ENCODE data around the gene LSM11.

LSM11 gene

DNA sequence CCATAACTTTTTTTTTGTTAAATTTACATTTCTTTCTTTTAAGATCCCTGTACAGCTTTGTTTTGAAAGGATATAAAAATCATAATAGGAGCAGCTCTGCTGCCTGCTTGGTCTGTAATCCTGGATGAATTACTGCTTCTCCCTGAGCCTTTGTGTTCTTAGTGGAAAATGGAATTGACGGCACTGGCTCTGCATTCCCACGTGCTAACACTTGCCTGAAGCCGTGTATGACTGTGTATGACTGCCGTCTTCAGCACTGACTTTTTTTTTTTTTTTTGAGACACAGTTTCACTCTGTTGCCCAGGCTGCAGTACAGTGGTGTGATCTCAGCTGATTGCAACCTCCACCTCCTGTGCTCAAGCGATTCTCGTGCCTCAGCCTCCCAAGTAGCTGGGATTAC is 7.5 kb upstream of the LSM11 start:
- no peak for DNase-seq

DNA sequence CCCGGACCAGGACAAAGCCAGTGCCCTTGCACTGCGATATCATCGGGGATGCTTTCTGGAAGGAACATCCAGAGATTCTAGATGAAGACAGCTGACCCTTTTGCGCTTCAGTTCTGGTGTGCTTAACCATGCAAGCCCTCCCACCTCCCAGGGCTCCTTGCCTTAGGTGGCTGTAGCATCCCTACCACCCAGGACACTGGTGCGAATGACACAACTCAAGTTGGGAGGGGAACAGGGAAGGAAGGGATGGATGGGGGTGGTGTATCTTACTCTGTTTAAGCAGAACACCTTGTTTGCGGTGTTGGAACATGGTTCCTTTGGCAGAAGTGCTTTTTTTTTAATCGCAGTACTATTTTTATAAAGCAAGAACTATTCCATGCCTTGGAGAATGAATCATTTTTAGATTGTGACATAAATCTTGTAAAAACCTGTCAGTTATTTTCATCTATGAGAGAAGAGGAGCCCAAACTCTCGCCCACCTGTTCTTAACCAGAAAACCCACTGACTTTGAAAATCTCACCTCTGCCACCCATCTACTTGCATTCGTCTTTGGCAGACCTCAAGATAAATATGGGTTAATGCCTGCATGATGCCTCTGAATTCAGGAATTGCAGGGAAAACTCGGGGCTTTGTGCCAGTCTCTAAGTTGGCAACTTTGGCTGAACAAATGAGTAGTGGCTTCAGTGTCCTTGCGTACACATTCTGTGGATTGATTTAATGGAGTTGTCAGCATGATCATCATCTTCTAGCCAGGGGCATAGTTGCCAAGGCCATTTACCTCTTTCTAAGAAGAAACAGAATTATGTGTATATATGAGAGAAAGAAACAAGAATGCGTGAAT is 3.9 kb upstream of the LSM11 start:
- no peak for DNase-seq

DNA sequence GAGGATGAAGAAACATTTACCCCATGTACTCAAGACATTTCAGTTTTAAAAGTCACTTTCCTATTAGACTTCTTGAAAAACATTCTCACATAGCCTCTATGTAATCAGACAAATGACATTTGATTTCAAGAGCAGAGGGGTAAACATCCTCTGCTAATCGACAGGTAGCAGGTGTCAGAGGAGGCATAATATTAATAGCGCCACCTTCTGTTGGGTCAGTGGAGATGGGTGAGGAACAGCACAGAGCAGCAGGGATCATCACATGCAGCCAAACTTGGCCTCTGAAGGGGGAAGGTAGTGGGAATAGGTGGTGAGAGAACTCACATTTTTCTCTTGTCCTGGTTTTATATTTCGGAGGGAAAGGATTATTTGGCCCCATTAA is 3.3 kb upstream of the LSM11 start:
- peak; percentile 55 for DNase-seq

DNA sequence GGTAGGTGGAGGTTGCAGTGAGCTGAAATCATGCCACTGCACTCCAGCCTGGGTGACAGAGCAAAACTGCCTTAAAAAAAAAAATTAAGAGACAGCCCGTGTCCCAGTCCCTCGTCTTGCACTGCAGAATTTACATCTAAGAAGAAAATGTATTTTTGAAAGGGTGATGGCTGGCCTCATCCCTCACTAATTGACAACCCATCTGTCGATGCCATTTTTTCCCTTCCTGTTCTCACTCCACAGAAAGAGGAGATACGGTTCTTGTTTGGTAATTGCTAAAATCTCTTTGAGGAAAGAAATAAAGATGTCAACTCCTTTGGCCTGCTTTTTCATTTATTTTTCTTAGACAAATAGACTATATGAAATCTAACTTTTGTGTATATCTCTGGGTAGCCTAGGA is 2.4 kb upstream of the LSM11 start:
- no peak for DNase-seq

DNA sequence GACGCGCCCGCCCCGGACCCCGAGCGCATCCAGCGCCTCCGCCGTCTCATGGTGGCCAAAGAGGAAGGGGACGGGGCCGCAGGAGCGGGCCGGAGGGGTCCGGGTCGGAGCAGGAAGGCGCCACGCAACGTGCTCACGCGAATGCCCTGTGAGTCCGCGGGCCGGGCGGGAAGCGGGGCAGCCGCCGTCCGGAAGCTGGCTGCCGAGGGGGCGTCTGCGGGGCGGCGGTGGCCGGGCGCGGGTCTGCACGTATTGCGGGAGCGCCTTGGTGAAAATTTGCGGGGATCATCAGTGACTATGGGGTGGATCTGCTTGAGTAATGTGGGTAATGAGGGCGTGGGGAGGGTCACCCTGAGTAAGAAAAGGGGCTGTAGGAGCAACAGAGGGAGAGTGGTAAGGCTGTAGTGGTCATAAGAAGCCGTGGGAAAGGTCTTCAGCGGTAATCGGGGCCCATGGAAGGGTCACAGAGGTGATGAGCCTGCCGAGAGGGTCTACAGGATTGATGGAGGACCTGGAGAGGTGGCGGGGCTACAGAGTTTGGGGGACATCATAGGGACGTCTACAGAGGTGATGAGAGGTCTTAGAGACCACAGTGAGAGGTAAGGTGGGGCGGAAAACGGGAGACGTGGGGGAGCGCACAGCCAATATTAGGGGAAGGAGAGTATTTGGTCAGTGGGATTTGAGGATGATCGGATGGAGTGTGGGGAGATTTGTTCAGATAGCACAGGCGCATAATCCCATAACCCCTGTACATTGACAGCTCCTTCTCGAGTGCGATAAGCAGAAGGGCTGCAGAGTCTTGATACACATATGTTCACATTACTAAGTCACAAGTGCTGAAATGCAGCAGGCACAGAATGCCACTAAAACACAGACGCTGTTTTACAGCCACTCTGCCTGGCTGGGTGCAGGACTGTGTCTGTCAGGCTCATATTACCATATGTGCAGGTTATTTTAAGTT is 819 bp downstream of the LSM11 start:
- DNase-seq = peak; percentile 42

DNA sequence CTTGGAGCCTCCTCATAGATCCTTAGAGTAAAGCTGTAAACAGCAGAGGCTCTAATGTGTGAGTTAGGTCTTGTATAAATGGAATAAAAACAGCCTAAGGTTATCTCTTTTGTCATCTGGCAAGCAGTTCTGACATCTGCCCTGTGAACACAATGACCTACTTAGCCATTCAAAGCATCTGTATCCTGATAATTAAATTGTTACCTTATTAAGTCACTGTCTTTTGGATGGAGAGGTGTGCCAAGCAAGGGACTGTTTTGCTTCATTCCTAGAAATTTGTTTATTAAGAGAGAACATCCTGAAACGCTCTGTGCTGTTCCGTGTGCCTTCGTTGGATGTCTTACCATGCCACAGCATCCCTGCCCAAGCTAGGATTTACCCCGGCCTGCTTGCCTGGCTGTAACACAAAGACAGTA is 1.5 kb downstream of the LSM11 start:
- DNase-seq = no peak

DNA sequence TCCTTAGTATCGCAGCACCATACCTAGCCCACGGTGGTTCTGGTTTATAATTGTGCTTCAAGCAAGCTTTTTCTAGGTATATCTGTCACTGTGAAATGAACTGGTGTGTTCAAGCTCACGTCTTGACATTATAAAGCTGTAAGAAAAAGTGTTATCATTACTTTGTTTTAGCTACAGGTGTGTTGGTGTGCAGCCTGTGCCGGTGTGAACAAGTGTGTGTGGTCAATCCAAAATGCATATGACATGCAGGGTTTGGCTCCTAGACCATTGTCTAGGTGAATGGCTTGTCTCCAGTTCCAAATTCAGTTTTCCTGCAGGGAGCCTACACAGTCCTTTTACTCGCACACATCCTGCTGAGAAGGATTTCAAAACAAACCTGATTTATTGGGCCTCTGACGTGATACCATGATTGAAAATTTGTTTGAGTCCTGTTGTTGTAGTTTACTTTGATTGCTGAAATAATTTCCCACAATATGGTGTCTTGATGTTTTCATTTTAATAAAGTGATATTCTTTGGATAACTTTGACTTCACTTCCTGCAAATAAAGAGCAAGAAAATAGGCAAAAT is 3.7 kb downstream of the LSM11 start:
- DNase-seq = no peak

DNA sequence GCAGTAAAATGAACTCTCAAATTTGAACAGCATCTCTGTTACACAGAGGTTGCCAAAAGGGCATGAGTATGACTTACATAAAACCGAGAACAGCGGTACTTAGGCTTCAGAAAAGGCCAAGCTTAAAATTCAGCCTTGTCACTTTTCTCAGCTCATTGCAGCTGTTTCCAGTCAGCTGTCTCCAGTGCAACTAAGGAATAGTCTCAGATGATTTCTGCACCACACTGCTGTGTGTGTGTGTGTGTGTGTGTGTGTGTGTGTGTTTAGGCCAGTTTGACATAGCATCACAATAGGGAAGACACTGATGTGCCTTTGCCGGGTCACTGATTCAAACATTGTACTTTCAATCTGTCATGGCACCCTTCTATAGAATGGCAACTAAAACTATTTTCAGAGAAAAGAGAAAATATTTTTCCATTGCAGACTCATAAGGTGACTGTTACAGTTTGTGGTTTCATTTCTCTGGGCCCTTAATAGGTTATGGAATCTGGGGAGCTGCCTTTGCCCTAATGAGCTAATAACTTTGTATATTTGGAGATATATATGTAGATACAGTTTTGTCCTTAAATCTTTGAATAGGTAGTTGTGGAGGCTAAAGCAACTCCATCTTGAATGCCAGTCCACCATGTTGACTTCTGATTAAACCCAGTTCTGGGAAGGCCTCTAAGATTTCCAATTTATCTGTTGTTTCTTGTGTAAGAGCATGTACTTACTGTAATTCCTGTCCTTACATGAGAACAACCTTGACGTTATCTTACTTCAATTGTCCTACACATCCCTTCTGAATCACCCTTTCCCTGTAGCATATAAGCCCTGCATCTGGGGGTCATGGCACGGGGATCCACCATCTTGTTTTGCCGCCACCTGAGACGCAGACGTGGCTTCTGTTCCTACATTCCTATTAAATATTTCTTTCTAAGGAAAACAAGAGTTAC is 4.5 kb downstream of the LSM11 start:
- peak; percentile 33 for DNase-seq

DNA sequence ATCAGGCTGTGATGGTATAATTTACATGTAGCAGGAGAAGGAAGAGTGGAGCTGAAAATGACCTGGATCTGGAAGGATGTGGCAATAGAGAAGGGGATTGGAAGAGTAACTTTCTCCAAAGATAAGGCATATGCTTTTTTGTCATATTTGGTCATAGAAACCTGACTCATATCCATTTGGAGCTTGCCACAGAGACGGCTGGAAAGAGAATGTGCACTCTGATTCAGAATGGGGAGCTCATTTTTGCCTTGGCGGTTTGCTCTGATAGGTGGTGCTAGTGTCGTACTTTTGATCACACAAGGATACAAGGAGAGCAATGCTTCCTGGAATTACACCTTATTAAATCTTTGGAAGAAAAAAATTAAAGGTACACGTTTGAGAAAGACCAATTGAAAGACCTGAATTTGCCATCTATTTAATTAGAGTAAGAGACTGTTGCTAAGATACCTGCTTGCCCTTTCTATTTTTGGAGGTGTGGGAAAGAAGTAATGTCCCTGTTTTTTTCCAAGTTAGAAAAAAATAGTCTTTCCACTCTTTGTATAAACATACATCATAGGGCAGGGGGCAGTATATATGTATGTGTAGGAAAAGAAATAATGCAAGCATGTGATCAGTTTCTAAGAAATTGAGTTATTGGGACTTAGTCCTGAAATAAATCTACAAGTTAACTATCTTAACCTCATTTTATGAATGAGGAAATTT is 5.4 kb downstream of the LSM11 start:
- peak; percentile 26 for DNase-seq

DNA sequence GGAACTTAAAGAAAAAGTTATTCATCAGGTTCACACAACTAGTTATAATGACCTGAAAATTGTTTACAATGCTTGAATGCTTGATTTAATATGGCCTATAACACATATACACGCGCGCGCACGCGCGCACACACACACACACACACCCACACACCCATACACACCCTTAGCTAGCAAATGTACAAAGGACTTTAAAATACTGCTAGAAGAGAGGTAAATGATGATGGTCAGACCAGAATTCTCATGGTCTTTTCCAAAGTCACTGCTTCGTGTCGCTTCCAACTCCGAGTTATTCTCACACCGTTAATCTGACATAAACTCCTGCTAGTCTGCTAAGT is 5.9 kb downstream of the LSM11 start:
- DNase-seq = no peak

DNA sequence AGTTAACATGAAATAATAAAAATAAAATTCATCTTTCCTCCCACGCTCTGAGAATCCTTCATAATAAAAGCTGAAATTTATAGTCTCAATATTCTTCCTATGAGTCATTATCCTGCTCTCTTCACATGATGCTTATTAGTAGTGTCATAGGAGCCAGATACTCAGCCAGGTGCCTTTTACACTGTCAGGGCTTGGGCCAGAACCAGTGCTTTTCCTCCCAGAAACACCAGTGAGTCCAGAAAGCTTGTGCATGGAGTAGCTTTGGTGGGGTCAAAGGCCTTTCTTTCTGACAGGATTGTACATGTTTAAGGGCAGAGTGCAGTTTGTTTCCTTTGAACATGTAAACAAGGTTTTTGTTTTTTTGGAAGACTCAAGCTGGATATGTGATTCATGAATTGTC is 6.8 kb downstream of the LSM11 start:
- no peak for DNase-seq

DNA sequence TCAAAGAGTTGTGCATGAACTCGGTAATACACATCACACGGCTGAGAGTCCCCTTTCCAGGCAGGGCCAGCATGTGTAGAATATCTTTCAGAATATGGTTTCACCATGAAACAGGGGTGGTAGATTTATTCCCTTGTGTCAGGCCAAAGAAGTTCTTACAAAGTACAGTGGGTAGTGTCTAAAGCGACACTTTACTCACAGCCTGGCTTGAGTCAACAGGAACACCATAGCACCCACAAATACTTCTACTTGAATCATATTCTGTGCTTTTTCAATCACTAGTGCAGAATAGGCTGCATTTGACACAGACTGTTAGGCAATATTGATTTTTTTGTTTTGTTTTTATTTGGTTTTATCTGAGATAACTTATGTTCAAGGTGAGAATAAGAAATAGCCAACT is 12.6 kb downstream of the LSM11 start:
- no peak for DNase-seq

DNA sequence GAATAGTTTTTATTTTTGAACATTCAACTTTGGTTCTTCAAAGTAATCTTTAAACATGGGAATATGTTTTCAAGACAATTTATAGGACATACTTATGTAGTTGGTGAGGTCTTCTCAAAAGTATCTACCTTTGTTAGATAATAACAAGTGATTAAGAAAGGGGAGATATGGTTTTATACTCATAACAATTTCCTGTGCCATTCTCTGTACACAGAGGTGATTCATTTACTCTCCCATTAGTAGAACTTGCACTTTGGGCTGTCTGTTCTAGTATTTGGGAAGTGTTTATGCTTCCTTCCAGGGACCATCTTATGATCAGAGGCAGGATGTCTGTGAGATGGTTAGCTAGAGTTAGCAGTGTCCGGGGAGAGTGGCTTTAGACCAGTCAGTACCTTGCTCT is 15.2 kb downstream of the LSM11 start:
- peak; percentile 18 for DNase-seq

DNA sequence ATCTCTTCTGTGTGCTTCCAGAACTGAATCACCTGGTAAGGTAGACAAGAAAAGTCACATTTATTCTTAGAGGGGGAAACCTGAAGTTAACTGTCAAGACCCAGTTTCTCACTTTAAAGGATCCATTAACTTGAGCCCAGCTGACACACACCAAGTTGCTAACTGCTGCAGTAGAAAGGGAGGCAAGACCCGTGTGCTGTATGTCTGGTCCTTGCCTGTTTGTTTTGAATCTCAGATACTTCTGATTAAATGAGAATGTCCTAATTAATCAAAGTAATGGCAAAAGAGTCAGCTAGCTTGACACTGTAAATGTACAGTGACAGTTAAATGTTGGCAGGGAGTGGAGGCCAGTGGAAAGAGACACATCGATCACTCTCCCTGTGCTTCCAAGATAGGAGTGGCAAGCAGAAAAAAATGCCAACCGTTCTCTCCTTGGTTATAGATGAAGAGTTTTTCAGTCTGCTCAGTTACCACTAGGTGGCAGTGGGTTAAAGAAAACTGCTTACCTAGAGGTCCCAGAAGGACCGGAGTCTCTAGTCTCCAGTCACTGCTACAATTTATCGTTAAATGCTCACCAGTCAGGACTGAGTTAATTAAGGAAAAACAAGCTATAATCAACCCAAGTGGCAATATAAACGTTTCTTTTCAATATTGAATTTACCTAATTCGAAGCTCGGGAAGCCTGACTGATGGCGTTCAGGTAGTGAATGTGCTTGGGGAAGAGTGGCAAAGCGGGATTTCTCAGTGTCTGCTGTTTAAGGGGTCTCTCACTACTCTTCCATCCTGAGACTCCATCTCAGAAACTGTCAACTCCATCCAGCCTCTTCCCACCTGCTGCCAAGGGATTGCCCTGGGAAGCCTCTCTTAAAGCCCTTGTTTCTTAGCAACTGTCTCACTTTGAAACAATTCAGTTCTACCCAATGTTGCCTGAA is 18.4 kb downstream of the LSM11 start:
- peak; percentile 69 for DNase-seq

DNA sequence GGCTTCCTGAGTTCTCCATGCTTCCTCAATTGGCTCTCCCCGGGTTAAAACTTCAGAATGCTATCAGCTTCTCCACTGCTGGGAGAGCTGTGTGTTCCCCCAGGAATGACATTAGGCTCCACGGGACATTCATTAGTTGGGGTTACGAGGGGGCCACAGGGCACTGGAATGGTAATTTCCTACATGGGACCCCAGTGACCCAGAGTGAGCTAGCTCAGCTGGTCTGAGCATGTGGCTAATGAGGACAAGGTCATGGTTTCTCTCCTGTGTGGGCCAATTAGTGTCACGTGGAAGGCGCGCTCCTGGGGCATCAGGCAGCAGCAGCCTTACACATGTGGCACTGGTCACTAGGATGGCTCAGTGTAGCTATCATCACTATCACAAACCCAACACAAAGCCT is 21.0 kb downstream of the LSM11 start:
- DNase-seq = no peak

DNA sequence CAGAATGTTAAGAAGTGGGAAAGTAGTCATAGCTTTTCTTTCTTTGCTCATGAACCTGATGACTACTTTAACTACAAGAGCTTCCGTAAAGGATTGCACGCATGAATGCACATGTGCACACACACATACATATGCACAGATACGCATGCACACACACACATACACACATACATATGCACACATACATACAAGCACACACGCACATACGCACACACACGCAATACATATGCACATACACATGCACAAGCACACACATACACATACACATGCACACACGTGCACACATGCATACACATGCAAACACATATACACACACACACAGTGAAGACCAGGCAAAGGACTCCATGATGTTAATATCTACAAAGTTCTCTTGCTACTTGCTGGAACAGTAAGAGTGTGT is 22.9 kb downstream of the LSM11 start:
- no peak for DNase-seq

DNA sequence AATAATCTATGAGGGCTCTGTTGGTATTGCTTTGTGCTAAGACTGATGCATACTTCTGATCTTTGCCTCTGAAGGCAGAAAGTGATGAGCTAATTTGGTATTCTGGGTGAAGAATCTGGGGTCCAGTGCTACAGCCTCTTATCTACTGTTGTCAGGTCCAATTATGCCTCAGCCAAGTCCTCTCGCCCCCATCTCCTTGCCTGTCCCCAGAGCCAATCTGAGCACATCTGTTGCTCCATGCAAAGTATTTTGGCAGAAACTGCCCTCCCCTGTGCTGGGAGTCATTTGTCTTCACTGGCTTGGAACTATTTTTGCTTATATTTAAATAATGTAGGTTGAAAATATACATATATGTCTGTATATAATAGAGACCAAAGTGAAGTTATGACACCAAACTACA is 23.4 kb downstream of the LSM11 start:
- no peak for DNase-seq

DNA sequence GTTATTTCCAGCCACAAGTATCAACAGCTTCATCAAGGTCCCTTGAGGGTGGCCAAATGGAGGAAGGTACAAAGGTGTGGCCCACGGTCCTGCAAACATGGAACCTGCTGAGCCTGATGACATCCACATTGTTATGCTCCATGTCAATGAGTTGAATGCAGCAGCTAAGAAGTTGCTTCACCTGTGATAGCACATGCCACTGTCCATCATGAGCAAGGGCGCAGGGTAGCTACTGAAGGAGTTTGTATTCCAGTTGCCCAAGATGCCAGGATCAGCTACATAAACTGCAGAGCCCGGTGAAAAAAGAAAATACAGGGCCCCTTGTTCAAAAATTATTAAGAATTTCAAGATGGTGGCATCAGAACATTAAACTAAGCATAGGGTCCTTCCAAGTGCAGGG is 24.2 kb downstream of the LSM11 start:
- no peak for DNase-seq

DNA sequence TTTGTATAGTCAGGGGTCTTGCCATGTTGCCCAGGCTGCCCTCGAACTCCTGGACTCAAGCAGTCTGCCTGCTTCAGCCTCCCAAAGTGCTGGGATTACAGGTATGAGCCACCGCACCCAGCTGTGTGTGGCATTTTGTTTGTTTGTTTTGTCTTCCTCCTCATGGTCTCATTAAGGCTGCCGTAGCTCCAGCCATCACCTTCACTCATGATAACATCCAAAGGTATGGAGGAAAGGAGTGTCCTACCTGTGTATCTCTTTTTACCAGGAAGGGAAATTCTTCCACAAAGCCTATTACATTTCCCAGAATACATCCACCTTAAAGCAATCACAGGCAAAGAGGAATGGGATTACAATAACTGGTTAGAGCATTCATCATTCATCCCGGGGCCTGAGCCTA is 27.2 kb downstream of the LSM11 start:
- DNase-seq = no peak

DNA sequence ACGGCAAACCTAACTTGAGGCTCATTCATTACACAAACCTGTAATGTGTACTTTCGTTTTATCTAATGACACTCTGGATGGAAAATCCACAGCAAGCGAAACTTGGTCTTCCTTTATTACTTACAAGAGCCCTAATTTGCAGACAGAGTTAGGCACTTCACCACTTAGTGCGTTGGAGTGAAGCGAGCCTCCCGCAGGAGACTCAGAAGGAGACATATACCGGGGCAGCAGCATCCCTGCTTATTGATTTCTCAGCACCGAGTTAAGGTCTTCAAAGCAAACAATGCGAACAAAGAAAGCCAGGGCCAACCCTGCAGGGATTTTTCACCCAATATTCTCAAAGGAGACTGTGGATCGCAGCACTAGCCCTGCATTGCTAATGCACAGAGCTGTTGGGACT is 28.6 kb downstream of the LSM11 start:
- DNase-seq = peak; percentile 55
